NT2/D1 (cell line): ENCODE results near the gene HELLS.

Experiments used
- DNase-seq: peaks from one replicate; pipeline ENCODE4 v3.0.0-alpha.2; 2011; ENCODE audit warnings: low read depth, low spot score
- H3K27me3 ChIP-seq: 2 replicates; pipeline ENCODE4 v1.6.0; 2011; ENCODE audit warnings: mild to moderate bottlenecking; ENCODE audit not compliant: insufficient read length, insufficient read depth
- H3K36me3 ChIP-seq: 2 replicates; pipeline ENCODE4 v1.6.1; 2011; ENCODE audit warnings: mild to moderate bottlenecking, low read length, mixed read lengths; ENCODE audit not compliant: insufficient read depth, insufficient read length
- H3K4me1 ChIP-seq: 2 replicates; pipeline ENCODE4 v1.5.1; 2011; ENCODE audit not compliant: insufficient read depth, insufficient read length
- H3K4me3 ChIP-seq: 2 replicates; pipeline ENCODE4 v1.5.1; 2011; ENCODE audit warnings: low read depth; ENCODE audit not compliant: insufficient read length
- H3K9ac ChIP-seq: 2 replicates; pipeline ENCODE4 v1.6.0; 2011; ENCODE audit warnings: low read depth; ENCODE audit not compliant: insufficient read length
- H3K9me3 ChIP-seq: 2 replicates; pipeline ENCODE4 v1.5.1; 2011; ENCODE audit warnings: mild to moderate bottlenecking, low read length; ENCODE audit not compliant: insufficient read depth
- SUZ12 ChIP-seq: IDR thresholded peaks from 2 replicates; pipeline ENCODE4 v1.6.1; 2011; ENCODE audit not compliant: insufficient read length, insufficient read depth; ENCODE audit errors: extremely low read depth
- YY1 ChIP-seq: IDR thresholded peaks from 2 replicates; pipeline ENCODE4 v1.6.1; 2011; ENCODE audit not compliant: insufficient read length, insufficient read depth
- ZNF274 ChIP-seq: IDR thresholded peaks from 2 replicates; pipeline ENCODE4 v1.6.1; 2011; ENCODE audit warnings: mild to moderate bottlenecking, low read depth, low read length

Gene HELLS

GRCh38 chr10:94645285-94645684 is 99.7 kb downstream of the HELLS start:
- no peaks in the 10 kb centered on the region for H3K36me3 ChIP-seq
- DNase-seq = no peak
- H3K9ac ChIP-seq = no peak overlapping the region
- H3K4me3 ChIP-seq = no peak overlapping the region
- no peaks in the 10 kb centered on the region; the same call in 1 of the 2 replicates for H3K9me3 ChIP-seq
- no peak for TF ChIP-seq YY1
- TF ChIP-seq SUZ12 = no peak
- TF ChIP-seq ZNF274 = no peak
- no peaks in the 10 kb centered on the region for H3K27me3 ChIP-seq
- no peaks in the 10 kb centered on the region for H3K4me1 ChIP-seq
